ENCODE data around the gene GALNT10.

- TF ChIP-seq CTCF (IDR thresholded peaks at IDR 0.05) (no peak), POLR2A (IDR thresholded peaks at IDR 0.05) (no peak)
These were observed 122.0 kb downstream of the GALNT10 start for GRCh38 chr5:154312576-154312975.
